ENCODE data around the gene DCLK3. TPM values are rescaled to one million over a fixed set of nuclear protein-coding genes. Genes with fewer than 3 reads are reported as not detected.

DCLK3 gene
- total and polyA plus RNA-seq, 4 donors, result 0.04 to 0.80 (median 0.21) TPM

DNA sequence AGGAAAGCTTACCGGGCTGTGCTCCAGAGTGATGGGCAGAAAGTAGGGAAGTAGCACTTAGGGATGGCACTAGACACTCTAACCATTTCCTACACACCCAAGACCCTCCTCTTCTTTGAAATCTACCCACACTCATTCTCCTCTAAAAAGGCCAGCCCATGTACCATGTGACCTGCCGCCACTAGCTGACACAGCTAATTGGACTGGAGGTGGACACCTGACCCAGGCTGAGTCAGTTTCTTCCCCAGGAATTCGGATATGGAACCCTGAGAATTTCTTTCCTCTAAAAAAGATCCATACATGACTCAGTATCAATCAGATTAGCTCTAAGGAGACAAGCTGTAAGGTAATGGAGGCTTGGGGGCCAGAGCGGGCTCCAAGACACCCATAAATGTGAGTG lies 60.1 kb downstream of the DCLK3 start:
- Histone ChIP-seq H3K36me3 (ENCODE audit: control insufficient read depth in 4 of 4, insufficient read depth in 4 of 4, low read length in 4 of 4) (no peaks in the 10 kb centered on the region), H3K4me3 (no peak overlapping the region), H3K27ac (ENCODE audit: low read depth in 1 of 2, low read length in 1 of 2) (no peak overlapping the region), H3K27me3 (ENCODE audit: control insufficient read depth in 3 of 3, insufficient read depth in 3 of 3, low read length in 2 of 3) (no peaks in the 10 kb centered on the region), H3K9me3 (ENCODE audit: control insufficient read depth in 4 of 4, insufficient read depth in 3 of 4, low read length in 3 of 4) (no peaks in the 10 kb centered on the region), H3K4me1 (ENCODE audit: control insufficient read depth in 5 of 5, insufficient read depth in 5 of 5, low read length in 5 of 5) (no peaks in the 10 kb centered on the region), H3K9ac (ENCODE audit: insufficient read depth in 1 of 2, low read length in 2 of 2) (no peak overlapping the region)
- DNase-seq, result no peak
- ATAC-seq (ENCODE audit: insufficient read depth, low FRiP score), result no peak
- TF ChIP-seq, protein P1, sequence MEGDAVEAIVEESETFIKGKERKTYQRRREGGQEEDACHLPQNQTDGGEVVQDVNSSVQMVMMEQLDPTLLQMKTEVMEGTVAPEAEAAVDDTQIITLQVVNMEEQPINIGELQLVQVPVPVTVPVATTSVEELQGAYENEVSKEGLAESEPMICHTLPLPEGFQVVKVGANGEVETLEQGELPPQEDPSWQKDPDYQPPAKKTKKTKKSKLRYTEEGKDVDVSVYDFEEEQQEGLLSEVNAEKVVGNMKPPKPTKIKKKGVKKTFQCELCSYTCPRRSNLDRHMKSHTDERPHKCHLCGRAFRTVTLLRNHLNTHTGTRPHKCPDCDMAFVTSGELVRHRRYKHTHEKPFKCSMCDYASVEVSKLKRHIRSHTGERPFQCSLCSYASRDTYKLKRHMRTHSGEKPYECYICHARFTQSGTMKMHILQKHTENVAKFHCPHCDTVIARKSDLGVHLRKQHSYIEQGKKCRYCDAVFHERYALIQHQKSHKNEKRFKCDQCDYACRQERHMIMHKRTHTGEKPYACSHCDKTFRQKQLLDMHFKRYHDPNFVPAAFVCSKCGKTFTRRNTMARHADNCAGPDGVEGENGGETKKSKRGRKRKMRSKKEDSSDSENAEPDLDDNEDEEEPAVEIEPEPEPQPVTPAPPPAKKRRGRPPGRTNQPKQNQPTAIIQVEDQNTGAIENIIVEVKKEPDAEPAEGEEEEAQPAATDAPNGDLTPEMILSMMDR (IDR thresholded peaks at IDR 0.05; ENCODE audit: control extremely low read depth, extremely low read depth), result no peak
- 86 to 90% methylated on average over 4 of the region's 4 CpGs for WGBS, 2 donors

DNA sequence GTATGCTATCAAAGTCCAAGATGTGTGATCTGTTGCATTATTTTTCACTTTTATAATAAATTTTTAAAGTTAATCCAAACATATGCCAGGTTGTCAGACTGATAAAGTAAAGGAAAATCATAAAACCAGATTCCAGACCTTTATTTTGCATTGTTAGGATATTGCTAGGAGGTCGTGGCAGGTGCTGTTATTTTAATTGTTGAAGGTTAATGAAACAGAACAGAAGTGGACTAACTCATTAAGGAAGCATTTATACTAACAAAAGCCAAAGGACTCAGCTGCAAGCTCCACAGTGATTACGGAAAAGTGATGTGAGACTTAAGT lies 63.1 kb downstream of the DCLK3 start:
- ATAC-seq (ENCODE audit: insufficient read depth, low FRiP score) (no peak), DNase-seq (no peak)
- TF ChIP-seq, protein P1 (IDR thresholded peaks at IDR 0.05; ENCODE audit: control extremely low read depth, extremely low read depth), result no peak
- WGBS, 2 donors, result 72 to 80% methylated on average over 2 of the region's 2 CpGs
- no peak overlapping the region for H3K4me3 ChIP-seq
- no peak overlapping the region for H3K27ac ChIP-seq (ENCODE audit: low read depth in 1 of 2, low read length in 1 of 2)
- no peaks in the 10 kb centered on the region for H3K36me3 ChIP-seq (ENCODE audit: control insufficient read depth in 4 of 4, insufficient read depth in 4 of 4, low read length in 4 of 4)
- H3K27me3 ChIP-seq (ENCODE audit: control insufficient read depth in 3 of 3, insufficient read depth in 3 of 3, low read length in 2 of 3), result no peaks in the 10 kb centered on the region
- no peak overlapping the region for H3K9ac ChIP-seq (ENCODE audit: insufficient read depth in 1 of 2, low read length in 2 of 2)
- no peaks in the 10 kb centered on the region for H3K9me3 ChIP-seq (ENCODE audit: control insufficient read depth in 4 of 4, insufficient read depth in 3 of 4, low read length in 3 of 4)
- no peaks in the 10 kb centered on the region for H3K4me1 ChIP-seq (ENCODE audit: control insufficient read depth in 5 of 5, insufficient read depth in 5 of 5, low read length in 5 of 5)

DNA sequence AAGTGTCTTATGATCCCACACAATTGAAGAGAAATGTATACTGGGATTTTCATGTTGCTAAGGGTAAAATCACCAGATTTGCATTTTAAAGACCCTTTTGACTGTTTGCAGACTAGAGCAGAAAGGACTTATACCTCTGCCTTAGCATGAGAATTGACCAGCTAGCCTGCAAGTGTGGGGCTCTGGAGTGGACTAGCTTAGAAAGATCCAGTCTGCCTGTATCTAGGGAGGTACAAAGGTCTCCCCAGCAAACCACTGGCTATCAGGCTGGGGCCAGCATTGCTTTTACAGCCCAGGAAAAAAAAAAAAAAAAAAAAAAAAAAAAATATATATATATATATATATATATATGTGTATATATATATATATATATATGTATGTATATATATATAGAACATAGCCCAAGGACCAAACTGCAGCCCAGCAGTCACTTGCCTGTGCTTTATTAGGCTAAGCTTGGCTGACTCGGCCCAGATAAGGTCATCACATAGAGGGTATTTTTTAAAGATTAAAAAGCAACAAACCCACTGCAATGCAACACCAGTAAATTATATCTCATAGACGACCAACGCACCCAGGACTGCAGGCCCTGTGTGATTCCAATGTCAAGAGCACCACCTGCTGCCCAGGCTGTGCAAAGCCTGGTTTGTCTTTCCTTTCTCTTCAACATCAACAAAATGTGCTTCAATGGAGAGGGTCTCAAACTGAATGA lies 63.7 kb downstream of the DCLK3 start:
- Histone ChIP-seq H3K9ac (ENCODE audit: insufficient read depth in 1 of 2, low read length in 2 of 2) (no peak overlapping the region), H3K4me1 (ENCODE audit: control insufficient read depth in 5 of 5, insufficient read depth in 5 of 5, low read length in 5 of 5) (no peaks in the 10 kb centered on the region), H3K4me3 (no peak overlapping the region), H3K36me3 (ENCODE audit: control insufficient read depth in 4 of 4, insufficient read depth in 4 of 4, low read length in 4 of 4) (no peaks in the 10 kb centered on the region), H3K9me3 (ENCODE audit: control insufficient read depth in 4 of 4, insufficient read depth in 3 of 4, low read length in 3 of 4) (no peaks in the 10 kb centered on the region), H3K27me3 (ENCODE audit: control insufficient read depth in 3 of 3, insufficient read depth in 3 of 3, low read length in 2 of 3) (no peaks in the 10 kb centered on the region), H3K27ac (ENCODE audit: low read depth in 1 of 2, low read length in 1 of 2) (no peak overlapping the region)
- DNase-seq (peak; percentile 73 to 87 (median 74)), ATAC-seq (ENCODE audit: insufficient read depth, low FRiP score) (no peak)
- TF ChIP-seq, protein P1 (IDR thresholded peaks at IDR 0.05; ENCODE audit: control extremely low read depth, extremely low read depth), result peak; percentile 72
- WGBS, 2 donors, result 3 to 4% methylated on average over 3 of the region's 3 CpGs

DNA sequence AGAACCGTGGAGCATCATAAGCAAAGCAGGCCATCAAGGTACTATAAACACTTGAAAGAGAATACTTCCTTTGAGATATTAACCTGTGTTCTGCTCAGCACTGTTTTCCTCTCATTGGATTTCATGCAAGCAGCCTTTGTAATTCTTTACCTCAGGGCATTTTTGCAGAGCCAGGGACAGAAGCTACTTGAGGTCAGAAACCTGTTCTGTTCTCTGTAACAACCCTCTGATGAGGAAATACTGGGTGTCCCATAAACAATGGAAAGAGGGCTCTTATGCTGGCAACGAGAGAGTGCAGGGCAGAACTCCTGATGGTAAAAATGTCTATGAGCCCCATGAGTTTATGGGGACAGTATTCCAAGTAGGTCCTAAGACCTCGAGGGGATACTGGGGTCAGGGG lies 66.0 kb downstream of the DCLK3 start:
- peaks cover 0 to 3% (median 0%) of the 10 kb centered on the region in 5 donors for H3K4me1 ChIP-seq (ENCODE audit: control insufficient read depth in 5 of 5, insufficient read depth in 5 of 5, low read length in 5 of 5)
- H3K27ac ChIP-seq (ENCODE audit: low read depth in 1 of 2, low read length in 1 of 2), result no peak overlapping the region
- H3K9me3 ChIP-seq (ENCODE audit: control insufficient read depth in 4 of 4, insufficient read depth in 3 of 4, low read length in 3 of 4), result peaks cover 0 to 4% (median 0%) of the 10 kb centered on the region in 4 donors
- DNase-seq (no peak), ATAC-seq (ENCODE audit: insufficient read depth, low FRiP score) (no peak)
- TF ChIP-seq, protein P1 (IDR thresholded peaks at IDR 0.05; ENCODE audit: control extremely low read depth, extremely low read depth), result no peak
- no peak overlapping the region for H3K4me3 ChIP-seq
- H3K27me3 ChIP-seq (ENCODE audit: control insufficient read depth in 3 of 3, insufficient read depth in 3 of 3, low read length in 2 of 3), result no peaks in the 10 kb centered on the region
- 69 to 82% methylated on average over 3 of the region's 3 CpGs for WGBS, 2 donors
- H3K9ac ChIP-seq (ENCODE audit: insufficient read depth in 1 of 2, low read length in 2 of 2), result no peak overlapping the region
- no peaks in the 10 kb centered on the region for H3K36me3 ChIP-seq (ENCODE audit: control insufficient read depth in 4 of 4, insufficient read depth in 4 of 4, low read length in 4 of 4)
